Activated CD4-positive, CD25-positive, alpha-beta regulatory T cell (primary cell): Measurements from ENCODE around the gene UQCRC1.
A peak's percentile ranks its signal among the peaks of the same experiment; 100 is the strongest.

ENCODE experiments used
- DNase-seq, 4 experiments: peaks; one replicate each; lab custom pipeline; 2025; lab: John Stamatoyannopoulos, UW

Gene UQCRC1

DNA sequence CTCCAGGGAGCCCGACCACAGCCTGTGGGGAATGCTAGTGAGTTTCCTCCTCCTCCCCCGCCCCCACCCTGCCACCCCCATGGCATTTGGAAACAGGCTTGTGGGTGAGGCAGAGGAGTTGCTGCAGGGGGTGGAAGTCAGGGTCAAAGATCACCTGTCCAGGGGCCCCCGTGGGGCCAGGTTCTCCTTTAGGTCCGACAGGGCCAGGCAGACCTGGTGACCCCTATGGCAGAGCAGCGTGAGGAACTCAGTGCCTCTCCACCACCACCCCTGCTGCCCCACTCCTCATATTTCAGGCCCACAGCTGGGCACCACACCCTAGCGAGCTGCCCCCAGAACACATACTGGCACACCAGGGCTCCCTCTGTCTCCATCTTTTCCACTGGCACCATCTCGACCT is 36.9 kb downstream of the UQCRC1 start:
- no peak for DNase-seq

GRCh38 chr3:48571938-48572337 is 37.5 kb downstream of the UQCRC1 start:
- no peak for DNase-seq

- DNase-seq: no peak
Observed at GRCh38 chr3:48569808-48570450, 39.5 kb downstream of the UQCRC1 start.

DNA sequence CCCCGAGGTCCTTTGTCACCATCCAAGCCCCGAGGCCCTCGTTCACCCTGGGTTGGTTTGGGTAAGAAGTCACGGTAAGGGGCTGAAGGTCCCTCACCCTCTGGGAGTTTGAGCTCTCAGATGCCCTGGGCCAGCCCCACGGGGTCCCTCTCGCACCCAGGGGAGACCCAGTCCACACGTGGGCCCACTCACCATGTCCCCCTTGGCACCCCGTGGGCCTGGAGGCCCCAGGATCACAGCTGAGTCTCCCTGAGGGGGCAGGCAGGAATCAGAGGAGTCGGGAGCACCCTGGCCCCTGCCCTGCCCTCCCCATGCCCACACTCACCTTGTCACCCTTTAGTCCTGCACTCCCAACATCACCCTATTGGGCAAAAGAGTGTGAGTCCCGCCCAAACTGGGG is 40.0 kb downstream of the UQCRC1 start:
- no peak for DNase-seq

DNA sequence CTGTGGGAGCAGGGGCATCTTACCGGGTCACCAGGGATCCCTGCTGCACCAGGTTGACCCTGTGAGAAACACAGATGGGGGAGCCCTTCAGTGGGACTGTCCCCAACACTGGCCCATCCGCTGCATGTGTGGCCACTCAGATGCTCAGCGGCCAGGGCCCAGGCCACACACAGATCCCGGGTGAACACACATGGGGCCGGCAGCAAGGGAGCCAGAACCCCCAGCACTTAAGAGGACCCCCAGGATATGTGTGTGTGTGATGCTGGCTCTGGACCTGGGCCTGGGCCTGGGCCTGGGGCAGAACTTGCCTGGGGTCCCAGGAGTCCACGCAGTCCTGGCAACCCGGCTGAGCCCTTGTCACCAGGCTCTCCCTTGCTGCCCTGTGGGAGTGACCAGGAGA is 41.0 kb downstream of the UQCRC1 start:
- DNase-seq: no peak

GRCh38 chr3:48567500-48567899 is 41.9 kb downstream of the UQCRC1 start:
- DNase-seq: no peak

- DNase-seq: no peak
Observed at GRCh38 chr3:48567090-48567489, 42.4 kb downstream of the UQCRC1 start.

- no peak for DNase-seq
Observed at GRCh38 chr3:48566401-48566760, 43.1 kb downstream of the UQCRC1 start.

- DNase-seq: no peak
Observed at GRCh38 chr3:48565591-48566400, 43.6 kb downstream of the UQCRC1 start.

GRCh38 chr3:48565186-48565585 is 44.3 kb downstream of the UQCRC1 start:
- DNase-seq: no peak

DNA sequence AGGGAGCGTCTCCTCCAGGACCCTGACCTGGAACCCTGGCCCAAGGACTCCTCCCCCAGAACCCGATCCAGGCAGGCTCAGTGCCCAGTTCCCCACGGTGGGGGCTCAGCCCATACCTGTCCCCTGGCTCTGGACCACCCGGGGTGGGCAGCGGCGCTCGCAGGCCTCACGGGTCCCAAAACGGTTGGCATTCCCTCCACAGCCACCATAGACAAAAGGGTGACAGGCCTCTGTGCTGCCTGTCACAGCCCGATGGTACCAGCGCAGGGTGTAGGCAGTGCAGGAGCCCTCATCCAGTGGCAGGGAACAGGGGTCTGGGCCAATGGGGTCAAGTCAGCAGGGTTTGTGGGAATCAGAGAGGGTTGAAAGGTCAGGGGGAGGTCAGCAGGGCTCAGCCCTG is 44.8 kb downstream of the UQCRC1 start:
- DNase-seq: no peak

DNA sequence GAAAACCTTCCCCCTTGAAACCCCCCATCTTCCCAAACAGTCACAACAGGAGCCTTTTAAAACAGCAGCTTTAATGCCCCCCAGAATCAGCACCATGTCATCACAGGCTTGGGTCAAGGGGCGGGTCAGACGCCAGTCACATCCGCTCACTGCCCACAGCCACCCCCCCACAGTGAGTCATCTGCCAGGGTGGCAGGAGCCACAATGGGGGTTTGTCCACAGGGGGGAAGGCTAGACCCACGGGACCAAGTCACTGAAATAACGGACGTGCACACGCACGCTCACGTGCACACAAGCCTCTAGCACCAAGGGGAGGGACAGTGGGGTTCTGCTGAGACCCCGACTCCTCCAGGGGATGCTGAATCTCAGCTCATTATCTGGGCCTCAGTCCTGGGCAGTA is 45.4 kb downstream of the UQCRC1 start:
- DNase-seq: no peak

DNA sequence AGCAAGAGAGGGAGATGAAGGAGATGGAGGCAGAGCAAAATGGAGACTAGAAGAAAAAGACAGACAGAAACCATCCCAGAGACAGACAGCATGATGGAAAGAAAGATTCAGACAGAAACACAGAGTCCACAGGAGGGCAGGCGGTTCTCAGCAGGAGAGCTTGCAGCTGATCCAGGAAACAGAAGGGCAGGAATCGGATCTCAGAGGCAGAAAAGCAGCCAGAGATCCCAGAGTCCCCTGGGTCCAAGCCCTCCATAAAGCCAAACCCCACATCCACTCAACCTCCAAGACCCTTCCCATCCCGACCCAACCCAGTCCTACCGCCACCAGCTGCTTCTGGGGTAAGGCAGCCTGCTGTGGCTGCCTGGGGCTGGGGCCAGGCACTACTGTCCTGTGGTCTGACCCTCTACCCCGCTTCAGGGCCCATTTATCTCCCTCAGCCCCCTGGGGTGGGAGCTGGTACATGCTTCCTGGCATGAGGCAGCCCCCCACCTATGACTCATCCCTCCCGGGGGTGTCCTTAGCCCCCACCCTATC is 46.0 kb downstream of the UQCRC1 start, which contains the start of gene UCN2:
Gene UCN2 (minus strand): TSS at position 400 of the 537 bp plus-strand sequence. CDS start 657 bp downstream, outside the sequence.
- DNase-seq: no peak

GRCh38 chr3:48562367-48563095 is 46.9 kb downstream of the UQCRC1 start:
- DNase-seq: no peak

GRCh38 chr3:48561045-48561736 is 48.3 kb downstream of the UQCRC1 start:
- no peak for DNase-seq

GRCh38 chr3:48560648-48561018 is 48.8 kb downstream of the UQCRC1 start:
- DNase-seq: no peak

- DNase-seq: no peak
Observed at GRCh38 chr3:48558493-48559134, 50.8 kb downstream of the UQCRC1 start.

DNA sequence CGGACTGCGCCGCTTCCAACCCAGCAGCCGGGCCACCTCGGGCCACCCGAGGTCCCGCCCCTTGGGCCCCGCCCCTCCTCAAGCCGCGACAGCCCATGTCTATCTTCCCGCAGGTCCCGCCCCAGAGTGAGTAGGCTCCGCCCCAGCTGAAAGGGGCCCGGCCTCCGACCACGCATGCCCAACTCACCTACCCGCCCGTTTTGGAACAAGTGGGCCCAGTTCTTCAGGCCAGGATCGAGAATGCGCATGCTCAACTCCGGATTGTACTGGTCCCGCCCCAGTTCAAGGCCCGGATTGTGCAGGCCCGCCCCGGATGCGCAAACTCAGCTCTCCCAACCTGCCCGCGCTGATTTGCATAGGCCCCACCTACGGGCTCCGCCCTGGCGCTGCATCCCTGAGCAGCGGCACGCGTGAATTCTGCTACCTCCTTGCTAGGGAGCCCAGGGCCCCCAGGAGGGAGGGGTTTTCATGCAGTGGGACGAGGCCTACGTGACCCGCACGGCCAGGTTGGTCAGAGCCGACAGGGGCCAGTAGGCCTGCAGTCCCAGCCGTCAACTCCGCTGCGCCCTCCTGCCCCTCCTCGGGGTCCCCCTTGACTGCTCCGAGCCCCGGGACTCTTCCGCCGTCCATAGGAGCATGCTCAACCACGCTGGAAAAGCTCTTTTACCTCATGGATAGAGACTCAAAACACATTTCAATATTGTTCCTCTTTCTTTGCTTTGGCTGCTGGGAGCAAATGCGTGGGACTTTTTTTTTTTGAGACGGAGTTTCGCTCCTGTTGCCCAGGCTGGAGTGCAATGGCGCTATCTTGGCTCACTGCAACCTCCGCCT is 52.4 kb downstream of the UQCRC1 start, which contains the start of gene PFKFB4:
Gene PFKFB4 (minus strand): TSS at position 8 of the 831 bp plus-strand sequence. CDS start 26 bp downstream, outside the sequence.
- DNase-seq: peak; percentile 93 to 98 (median 98)

DNA sequence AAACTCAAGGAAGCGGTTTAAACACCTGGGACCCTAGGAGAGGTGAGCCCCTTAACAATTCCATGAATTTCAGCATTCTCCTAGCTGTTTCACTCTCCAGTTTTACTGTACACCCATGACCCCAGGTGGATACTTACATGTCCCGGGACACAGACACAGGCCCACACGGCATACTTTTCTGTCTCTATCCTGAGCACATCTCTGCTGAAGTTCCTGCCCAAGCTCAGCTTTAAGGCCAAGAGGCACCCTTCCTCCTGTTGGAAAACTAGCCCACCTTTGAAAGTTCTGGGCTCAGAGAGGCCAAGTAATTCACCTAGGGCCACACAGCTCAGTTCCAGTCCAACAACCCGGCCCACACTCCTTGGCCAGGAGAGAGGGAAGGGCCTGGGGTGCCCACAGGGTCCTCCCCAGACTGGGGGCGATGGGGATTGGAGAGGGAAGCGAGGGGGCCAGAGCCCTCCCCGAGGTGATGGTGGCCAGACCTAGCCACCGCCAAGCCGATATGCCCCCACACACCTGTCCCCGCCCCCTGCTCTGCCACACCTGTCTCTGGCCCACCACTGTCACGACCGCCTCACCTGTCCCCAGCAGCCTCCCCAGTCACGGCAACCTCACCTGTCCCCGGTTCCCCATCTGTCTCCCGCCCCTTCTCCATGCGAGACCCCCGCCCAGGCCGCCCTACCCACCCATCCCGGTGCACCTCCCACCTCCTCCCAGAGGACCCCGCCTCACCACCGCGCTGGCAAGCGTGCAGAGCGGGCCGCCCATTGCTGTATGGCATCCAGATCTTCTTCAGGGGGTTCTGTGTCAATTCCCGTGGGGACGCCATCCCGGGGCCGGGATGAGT is 53.3 kb downstream of the UQCRC1 start:
- DNase-seq: no peak
